ENCODE measurements around the gene CDH10. TPM values are rescaled to one million over a fixed set of nuclear protein-coding genes. Genes with fewer than 3 reads are reported as not detected.

Gene CDH10
- total and polyA plus RNA-seq, 2 donors (not counting 1 experiment from before 2014, with no cell fraction given), result not detected

GRCh38 chr5:24589566-24589965 lies 55.2 kb downstream of the CDH10 start:
- no peak overlapping the region for H3K27ac Mint-ChIP-seq
- no peaks in the 10 kb centered on the region for H3K27me3 ChIP-seq (replicated peaks in 1 of 4; ENCODE audit: control extremely low read depth in 1 of 4, control insufficient read depth in 3 of 4, insufficient read depth in 4 of 4, low read length in 3 of 4)
- H3K4me3 Mint-ChIP-seq, result no peak overlapping the region
- intact Hi-C loops (cut with micrococcal nuclease), result no loop called here
- no peaks in the 10 kb centered on the region for H3K9me3 Mint-ChIP-seq (ENCODE audit: insufficient read depth)
- ChIA-PET CTCF (no interaction called here), POLR2A (no interaction called here)
- H3K4me2 ChIP-seq (replicated peaks; ENCODE audit: low read depth, low read length, poor library complexity, severe bottlenecking), result no peak overlapping the region
- peaks cover 0 to 4% (median 0%) of the 10 kb centered on the region in 3 donors for H3K9me3 ChIP-seq (ENCODE audit: control extremely low read depth in 1 of 3, control insufficient read depth in 2 of 3, insufficient read depth in 1 of 3, low read length in 2 of 3)
- no peak overlapping the region for H3K27ac ChIP-seq (ENCODE audit: low read length in 2 of 2)
- no peaks in the 10 kb centered on the region for H4K20me1 ChIP-seq (ENCODE audit: control insufficient read depth, insufficient read depth, low read length, poor library complexity, severe bottlenecking)
- no peaks in the 10 kb centered on the region for H3K79me2 ChIP-seq (ENCODE audit: control insufficient read depth, insufficient read depth, low read length)
- no peaks in the 10 kb centered on the region for H3K36me3 ChIP-seq (replicated peaks in 1 of 2; ENCODE audit: control extremely low read depth in 1 of 2, control insufficient read depth in 1 of 2, extremely low read depth in 1 of 2, insufficient read depth in 2 of 2, low read length in 1 of 2)
- H3K9ac ChIP-seq (ENCODE audit: low read length), result no peak overlapping the region
- no peaks in the 10 kb centered on the region for H3K4me1 ChIP-seq (ENCODE audit: control insufficient read depth in 2 of 2, insufficient read depth in 2 of 2, low read length in 2 of 2)
- no peaks in the 10 kb centered on the region for H3K27me3 Mint-ChIP-seq
- TF ChIP-seq CTCF (IDR thresholded peaks at IDR 0.05) (no peak), EZH2 (IDR thresholded peaks at IDR 0.05; ENCODE audit: borderline replicate concordance, insufficient read depth, low read depth, low read length, poor library complexity, severe bottlenecking) (no peak)
- no CpG with 5 or more reads among the region's 3 CpGs for WGBS (ENCODE audit: insufficient coverage)
- DNase-seq, result no peak
- ATAC-seq (ENCODE audit: low read depth), result no peak
- no peaks in the 10 kb centered on the region for H3K4me1 Mint-ChIP-seq
- H3K4me3 ChIP-seq (ENCODE audit: control extremely low read depth in 1 of 5, extremely low read depth in 1 of 5, insufficient read depth in 1 of 5, low read depth in 2 of 5, low read length in 4 of 5), result no peak overlapping the region
- H2AFZ ChIP-seq (ENCODE audit: insufficient read depth, low read depth, low read length, poor library complexity, severe bottlenecking), result no peak overlapping the region

DNA sequence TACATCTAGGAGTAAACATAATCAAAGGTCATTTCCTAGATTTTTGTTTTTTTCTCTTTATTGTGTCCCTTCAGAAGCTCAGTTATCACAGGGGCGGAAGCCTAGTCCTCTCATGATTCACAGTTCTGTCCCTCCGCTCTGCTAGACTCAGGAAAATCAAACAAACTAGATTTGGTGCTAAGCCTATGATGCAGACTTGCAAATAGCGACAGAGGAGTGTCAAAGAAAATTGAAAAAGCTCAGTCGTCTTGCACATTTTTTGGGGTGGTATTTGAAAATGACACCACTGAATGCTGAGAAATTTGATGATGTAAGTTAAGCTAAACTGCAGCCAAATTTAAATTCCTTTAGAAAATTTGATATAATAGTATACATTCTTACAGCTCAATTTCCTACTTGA lies 59.0 kb downstream of the CDH10 start:
- no peak overlapping the region for H2AFZ ChIP-seq (ENCODE audit: insufficient read depth, low read depth, low read length, poor library complexity, severe bottlenecking)
- peaks cover 0 to 4% (median 0%) of the 10 kb centered on the region in 3 donors for H3K9me3 ChIP-seq (ENCODE audit: control extremely low read depth in 1 of 3, control insufficient read depth in 2 of 3, insufficient read depth in 1 of 3, low read length in 2 of 3)
- H3K9me3 Mint-ChIP-seq (ENCODE audit: insufficient read depth), result no peaks in the 10 kb centered on the region
- ATAC-seq (ENCODE audit: low read depth) (no peak), DNase-seq (no peak)
- intact Hi-C loops (cut with micrococcal nuclease), result no loop called here
- H3K4me1 ChIP-seq (ENCODE audit: control insufficient read depth in 2 of 2, insufficient read depth in 2 of 2, low read length in 2 of 2), result no peaks in the 10 kb centered on the region
- H3K27ac Mint-ChIP-seq, result no peak overlapping the region
- ChIA-PET POLR2A (no interaction called here), CTCF (no interaction called here)
- no peaks in the 10 kb centered on the region for H4K20me1 ChIP-seq (ENCODE audit: control insufficient read depth, insufficient read depth, low read length, poor library complexity, severe bottlenecking)
- TF ChIP-seq CTCF (IDR thresholded peaks at IDR 0.05), result no peak
- TF ChIP-seq EZH2 (IDR thresholded peaks at IDR 0.05; ENCODE audit: borderline replicate concordance, insufficient read depth, low read depth, low read length, poor library complexity, severe bottlenecking), result no peak
- no peaks in the 10 kb centered on the region for H3K27me3 Mint-ChIP-seq
- H3K4me3 Mint-ChIP-seq, result no peak overlapping the region
- H3K4me3 ChIP-seq (ENCODE audit: control extremely low read depth in 1 of 5, extremely low read depth in 1 of 5, insufficient read depth in 1 of 5, low read depth in 2 of 5, low read length in 4 of 5), result no peak overlapping the region
- H3K4me1 Mint-ChIP-seq, result no peaks in the 10 kb centered on the region
- no peaks in the 10 kb centered on the region for H3K27me3 ChIP-seq (replicated peaks in 1 of 4; ENCODE audit: control extremely low read depth in 1 of 4, control insufficient read depth in 3 of 4, insufficient read depth in 4 of 4, low read length in 3 of 4)
- H3K9ac ChIP-seq (ENCODE audit: low read length), result no peak overlapping the region
- H3K36me3 ChIP-seq (replicated peaks in 1 of 2; ENCODE audit: control extremely low read depth in 1 of 2, control insufficient read depth in 1 of 2, extremely low read depth in 1 of 2, insufficient read depth in 2 of 2, low read length in 1 of 2), result no peaks in the 10 kb centered on the region
- no peaks in the 10 kb centered on the region for H3K79me2 ChIP-seq (ENCODE audit: control insufficient read depth, insufficient read depth, low read length)
- WGBS (ENCODE audit: insufficient coverage), result 100% methylated on average over 2 of the region's 4 CpGs
- H3K27ac ChIP-seq (ENCODE audit: low read length in 2 of 2), result no peak overlapping the region
- no peak overlapping the region for H3K4me2 ChIP-seq (replicated peaks; ENCODE audit: low read depth, low read length, poor library complexity, severe bottlenecking)

Data from B cell (primary cell).